Ovary (tissue), 3 donors: ENCODE data around the gene CCDC171.

Source experiments
- CTCF ChIP-seq, 3 donors: fragments of 450-650 bp in 2 of 3; fragments of 200-600 bp in 1 of 3; IDR thresholded peaks; one replicate each; pipeline versions ENCODE4 v1.5.1 to v1.8.0; 2016 to 2022; ENCODE audit warnings: antibody characterized with exemption in 3 of 3, mild to moderate bottlenecking in 1 of 3
- POLR2A ChIP-seq: fragments of 450-650 bp; IDR thresholded peaks from one replicate; pipeline ENCODE4 v1.6.1; 2017; ENCODE audit warnings: antibody characterized with exemption, mild to moderate bottlenecking, moderate library complexity
- donor health status: DM: no; HTN: no; CAD: no.

DNA sequence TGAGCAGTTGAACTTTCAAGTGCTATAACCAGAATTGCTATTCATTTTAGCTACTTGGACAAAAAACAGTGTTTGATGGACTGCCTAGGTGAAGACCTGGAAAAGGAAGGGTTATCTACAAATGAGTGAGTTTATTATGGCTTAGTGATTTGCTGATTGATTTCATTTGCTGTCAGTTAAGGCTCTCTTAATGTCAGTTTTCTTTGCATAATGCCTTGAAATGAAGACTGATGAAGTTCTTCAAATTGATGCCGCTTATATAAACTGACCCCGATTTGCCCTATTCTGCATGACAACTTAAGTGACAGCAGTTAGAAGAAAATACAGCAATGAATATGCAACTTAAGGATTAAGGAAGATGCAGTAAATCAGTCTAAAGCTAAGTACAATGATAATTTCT is 332.6 kb downstream of the CCDC171 start:
- no peak for TF ChIP-seq POLR2A
- no peak for TF ChIP-seq CTCF (IDR thresholded peaks at IDR 0.05)
